H9 (cell line): ENCODE data around the gene MSMB. TPM values are rescaled to one million over a fixed set of nuclear protein-coding genes. Genes with fewer than 3 reads are reported as not detected.
"Not testable (repeated sequence)": the region's sequence is repeated elsewhere in the genome, so short reads cannot be mapped to it uniquely, and the experiment has no call there.

ENCODE experiments used
- DNase-seq: peaks from one replicate; pipeline ENCODE4 v3.0.0-alpha.2; 2017
- H2AFZ ChIP-seq: one replicate; pipeline ENCODE4 v1.6.1; 2013; ENCODE audit warnings: mild to moderate bottlenecking, low read length, control low read depth, moderate library complexity
- H2AK5ac ChIP-seq: 2 replicates; pipeline ENCODE4 v1.6.1; 2013; ENCODE audit warnings: low read length, control low read depth, mixed read lengths; ENCODE audit not compliant: insufficient read length
- H2BK120ac ChIP-seq: one replicate; pipeline ENCODE4 v1.6.1; 2013; ENCODE audit warnings: low read depth, mild to moderate bottlenecking, low read length, control low read depth, inconsistent platforms; ENCODE audit not compliant: poor library complexity, severe bottlenecking
- H2BK12ac ChIP-seq: 2 replicates; pipeline ENCODE4 v1.6.1; 2013; ENCODE audit warnings: low read length, control low read depth, mixed read lengths, low read depth; ENCODE audit not compliant: insufficient read length
- H2BK15ac ChIP-seq: 2 replicates; pipeline ENCODE4 v1.6.1; 2013; ENCODE audit warnings: low read depth, low read length, control low read depth
- H2BK20ac ChIP-seq: one replicate; pipeline ENCODE4 v1.6.1; 2013; ENCODE audit warnings: low read depth, mild to moderate bottlenecking, low read length, control low read depth, inconsistent platforms; ENCODE audit not compliant: poor library complexity, severe bottlenecking
- H2BK5ac ChIP-seq: 2 replicates; pipeline ENCODE4 v1.6.1; 2013; ENCODE audit warnings: low read length, control low read depth, mixed read lengths; ENCODE audit not compliant: insufficient read length
- H3K14ac ChIP-seq: 2 replicates; pipeline ENCODE4 v1.6.1; 2013; ENCODE audit warnings: low read length, control low read depth; ENCODE audit not compliant: insufficient read depth
- H3K18ac ChIP-seq: 2 replicates; pipeline ENCODE4 v1.6.1; 2013; ENCODE audit warnings: low read depth, mild to moderate bottlenecking, mixed read lengths, low read length, control low read depth; ENCODE audit not compliant: insufficient read length
- H3K23ac ChIP-seq: 2 replicates; pipeline ENCODE4 v1.6.1; 2013; ENCODE audit warnings: low read length, control low read depth, mixed read lengths, low read depth; ENCODE audit not compliant: insufficient read length
- H3K23me2 ChIP-seq: 2 replicates; pipeline ENCODE4 v1.6.1; 2013; ENCODE audit warnings: low read depth, mild to moderate bottlenecking, mixed read lengths, low read length, control low read depth; ENCODE audit not compliant: insufficient read length, poor library complexity, severe bottlenecking
- H3K27ac ChIP-seq: 2 replicates; pipeline ENCODE4 v1.5.1; 2013; ENCODE audit warnings: low read length, control low read depth, mixed read lengths, low read depth; ENCODE audit not compliant: insufficient read length
- H3K27me3 ChIP-seq: 2 replicates; pipeline ENCODE4 v1.6.1; 2013; ENCODE audit warnings: low read length, control low read depth, inconsistent platforms; ENCODE audit not compliant: insufficient read depth
- H3K4ac ChIP-seq: 2 replicates; pipeline ENCODE4 v1.6.1; 2013; ENCODE audit warnings: low read depth, mild to moderate bottlenecking, control low read depth, inconsistent platforms, low read length, moderate library complexity
- H3K4me1 ChIP-seq: 2 replicates; pipeline ENCODE4 v1.6.1; 2013; ENCODE audit warnings: low read length, control low read depth, inconsistent platforms; ENCODE audit not compliant: insufficient read depth
- H3K4me2 ChIP-seq: 2 replicates; pipeline ENCODE4 v1.6.1; 2013; ENCODE audit warnings: low read length, control low read depth, mixed read lengths; ENCODE audit not compliant: insufficient read length, insufficient read depth
- H3K56ac ChIP-seq: 2 replicates; pipeline ENCODE4 v1.6.1; 2013; ENCODE audit warnings: low read depth, mild to moderate bottlenecking, mixed read lengths, low read length, control low read depth; ENCODE audit not compliant: insufficient read length
- H3K79me1 ChIP-seq: 2 replicates; pipeline ENCODE4 v1.6.1; 2013; ENCODE audit warnings: low read depth, mild to moderate bottlenecking, moderate library complexity, low read length, control low read depth, inconsistent platforms; ENCODE audit not compliant: insufficient read depth, poor library complexity, severe bottlenecking
- H3K79me2 ChIP-seq: 2 replicates; pipeline ENCODE4 v1.6.1; 2013; ENCODE audit warnings: low read length, control low read depth, inconsistent platforms; ENCODE audit not compliant: insufficient read depth
- H3K9ac ChIP-seq: 2 replicates; pipeline ENCODE4 v1.6.1; 2013; ENCODE audit warnings: low read length, control low read depth, mixed read lengths; ENCODE audit not compliant: insufficient read length; ENCODE audit errors: extremely low read depth
- H3K9me3 ChIP-seq: one replicate; pipeline ENCODE4 v1.6.1; 2013; ENCODE audit warnings: low read depth, low read length, inconsistent platforms; ENCODE audit not compliant: control insufficient read depth
- H3T11ph ChIP-seq: one replicate; pipeline ENCODE4 v1.6.1; 2013; ENCODE audit warnings: mild to moderate bottlenecking, low read length, control low read depth, inconsistent platforms
- H4K20me1 ChIP-seq: one replicate; pipeline ENCODE4 v1.6.1; 2013; ENCODE audit not compliant: control insufficient read depth, insufficient read length, insufficient read depth
- H4K5ac ChIP-seq: 2 replicates; pipeline ENCODE4 v1.6.1; 2013; ENCODE audit warnings: low read depth, mild to moderate bottlenecking, mixed read lengths, low read length, control low read depth; ENCODE audit not compliant: insufficient read length
- H4K8ac ChIP-seq: replicated peaks from 2 replicates; pipeline ENCODE4 v1.6.1; 2013; ENCODE audit warnings: low read length, control low read depth, mixed read lengths, low read depth; ENCODE audit not compliant: insufficient read length
- H4K91ac ChIP-seq: 2 replicates; pipeline ENCODE4 v1.6.1; 2013; ENCODE audit warnings: low read depth, mild to moderate bottlenecking, moderate library complexity, mixed read lengths, low read length, control low read depth; ENCODE audit not compliant: insufficient read length
- H3K27ac Mint-ChIP-seq, 3 experiments: 2 replicates in 2 of 3; 3 replicates in 1 of 3; pipeline ENCODE4 v1.8.0; 2020 to 2021; ENCODE audit warnings: mixed read lengths in 3 of 3, mild to moderate bottlenecking in 1 of 3, moderate library complexity in 1 of 3
- H3K27me3 Mint-ChIP-seq: 2 replicates; pipeline ENCODE4 v1.8.0; 2021; ENCODE audit warnings: low read depth, mild to moderate bottlenecking, moderate library complexity, mixed read lengths
- H3K36me3 Mint-ChIP-seq, 3 experiments: 2 replicates in 2 of 3; 3 replicates in 1 of 3; pipeline ENCODE4 v1.8.0; 2020 to 2021; ENCODE audit warnings: low read depth in 3 of 3, mixed read lengths in 3 of 3; ENCODE audit not compliant: insufficient read depth in 1 of 3
- H3K4me1 Mint-ChIP-seq, 2 experiments: 2 replicates each; pipeline ENCODE4 v1.8.0; 2020; ENCODE audit warnings: mixed read lengths in 2 of 2
- H3K4me3 Mint-ChIP-seq, 2 experiments: 2 replicates in 1 of 2; 3 replicates in 1 of 2; pipeline ENCODE4 v1.8.0; 2020 to 2021; ENCODE audit warnings: mild to moderate bottlenecking in 2 of 2, mixed read lengths in 2 of 2, moderate library complexity in 1 of 2
- H3K9me3 Mint-ChIP-seq, 2 experiments: 2 replicates in 1 of 2; 3 replicates in 1 of 2; pipeline ENCODE4 v1.8.0; 2020; ENCODE audit warnings: mild to moderate bottlenecking in 2 of 2, mixed read lengths in 2 of 2, moderate library complexity in 1 of 2
- WGBS: extraction: QIAGEN DNeasy Blood & Tissue Kit; methylation state at CpG from one replicate; pipeline ENCODE4 v1.1.7; 2013; ENCODE audit warnings: missing lambda C conversion rate, low lambda C conversion rate, mixed read lengths; ENCODE audit not compliant: insufficient read length; ENCODE audit errors: extremely low coverage; 5-methylcytosine and 5-hydroxymethylcytosine counted together
- total RNA-seq: library from RNA; stranded (reverse); gene quantifications from 2 replicates; pipeline ENCODE4 v1.2.1, GENCODE V29; 2021
- TF ChIP-seq, protein P1 (sequence below): fragments of 200-600 bp; sonication (generic); conservative IDR thresholded peaks from 3 replicates; pipeline ENCODE4 v1.8.0; 2021; ENCODE audit warnings: antibody characterized with exemption, mild to moderate bottlenecking

Gene MSMB
- total RNA-seq, 1 experiment from 2014 or later, result not detected

DNA sequence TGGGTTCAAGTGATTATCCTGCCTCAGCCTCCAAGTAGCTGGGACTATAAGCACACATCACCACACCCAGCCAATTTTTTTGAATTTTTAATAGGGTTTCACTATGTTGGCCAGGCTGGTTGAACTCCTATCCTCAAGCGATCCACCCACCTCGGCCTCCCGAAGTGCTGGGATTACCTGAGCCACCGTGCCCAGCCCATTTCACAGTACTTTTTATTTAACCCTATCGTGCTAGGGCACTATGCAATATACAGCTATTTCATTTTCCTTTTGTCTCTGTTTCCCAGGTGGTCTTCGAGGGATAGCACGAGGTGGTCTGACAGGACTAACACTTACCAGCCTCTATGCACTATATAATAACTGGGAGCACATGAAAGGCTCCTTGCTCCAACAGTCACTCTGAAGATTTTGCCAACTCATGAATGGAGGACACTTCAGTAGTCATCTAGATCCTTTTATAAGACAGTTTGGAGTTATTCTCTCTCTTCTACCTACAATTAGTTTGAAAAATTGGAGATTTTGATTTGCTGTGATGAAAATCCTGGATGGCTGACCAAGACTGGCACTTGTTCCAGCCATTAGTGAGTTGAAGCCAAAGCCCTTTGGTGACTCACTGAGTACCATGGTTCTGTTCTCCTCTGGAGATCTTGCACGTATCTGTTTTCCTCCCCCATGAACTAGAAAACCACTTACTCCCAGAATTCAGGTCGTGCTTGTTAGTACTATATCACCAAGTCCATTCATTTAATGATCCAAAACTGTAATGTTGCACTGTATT, 43.0 kb downstream of the MSMB start:
- no peak overlapping the region for H3K4ac ChIP-seq
- no peaks in the 10 kb centered on the region for H3K79me2 ChIP-seq
- H3T11ph ChIP-seq, result no peak overlapping the region
- no peaks in the 10 kb centered on the region for H3K9me3 ChIP-seq
- no peaks in the 10 kb centered on the region for H4K20me1 ChIP-seq
- H4K91ac ChIP-seq, result no peak overlapping the region
- no peak for DNase-seq
- H2BK5ac ChIP-seq, result no peak overlapping the region
- no peaks in the 10 kb centered on the region for H3K27me3 ChIP-seq
- H2BK12ac ChIP-seq, result no peak overlapping the region
- H2BK120ac ChIP-seq, result no peak overlapping the region
- no CpG with 5 or more reads among the region's 9 CpGs for WGBS
- no peak overlapping the region for H2AK5ac ChIP-seq
- no peak overlapping the region for H3K14ac ChIP-seq
- H4K8ac ChIP-seq, result no peak overlapping the region
- no peak overlapping the region for H3K23ac ChIP-seq
- H3K36me3 Mint-ChIP-seq, result peaks cover 33 to 81% (median 51%) of the 10 kb centered on the region in 3 experiments
- H3K4me1 ChIP-seq, result no peaks in the 10 kb centered on the region
- H3K27ac Mint-ChIP-seq, result no peak overlapping the region; a peak in 1 of 7 replicates
- H3K4me2 ChIP-seq, result no peak overlapping the region
- no peak overlapping the region for H4K5ac ChIP-seq
- no peak overlapping the region for H3K9ac ChIP-seq
- no peak overlapping the region for H3K18ac ChIP-seq
- TF ChIP-seq, protein P1, sequence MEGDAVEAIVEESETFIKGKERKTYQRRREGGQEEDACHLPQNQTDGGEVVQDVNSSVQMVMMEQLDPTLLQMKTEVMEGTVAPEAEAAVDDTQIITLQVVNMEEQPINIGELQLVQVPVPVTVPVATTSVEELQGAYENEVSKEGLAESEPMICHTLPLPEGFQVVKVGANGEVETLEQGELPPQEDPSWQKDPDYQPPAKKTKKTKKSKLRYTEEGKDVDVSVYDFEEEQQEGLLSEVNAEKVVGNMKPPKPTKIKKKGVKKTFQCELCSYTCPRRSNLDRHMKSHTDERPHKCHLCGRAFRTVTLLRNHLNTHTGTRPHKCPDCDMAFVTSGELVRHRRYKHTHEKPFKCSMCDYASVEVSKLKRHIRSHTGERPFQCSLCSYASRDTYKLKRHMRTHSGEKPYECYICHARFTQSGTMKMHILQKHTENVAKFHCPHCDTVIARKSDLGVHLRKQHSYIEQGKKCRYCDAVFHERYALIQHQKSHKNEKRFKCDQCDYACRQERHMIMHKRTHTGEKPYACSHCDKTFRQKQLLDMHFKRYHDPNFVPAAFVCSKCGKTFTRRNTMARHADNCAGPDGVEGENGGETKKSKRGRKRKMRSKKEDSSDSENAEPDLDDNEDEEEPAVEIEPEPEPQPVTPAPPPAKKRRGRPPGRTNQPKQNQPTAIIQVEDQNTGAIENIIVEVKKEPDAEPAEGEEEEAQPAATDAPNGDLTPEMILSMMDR, result no peak
- H3K4me1 Mint-ChIP-seq, result peaks cover 14 to 18% of the 10 kb centered on the region in 2 experiments
- no peak overlapping the region for H2BK20ac ChIP-seq
- H3K4me3 Mint-ChIP-seq, result no peak overlapping the region
- H3K27me3 Mint-ChIP-seq, result no peaks in the 10 kb centered on the region
- no peak overlapping the region for H3K56ac ChIP-seq
- no peak overlapping the region for H2BK15ac ChIP-seq
- no peak overlapping the region for H3K27ac ChIP-seq
- no peaks in the 10 kb centered on the region; a peak in 1 of 5 replicates for H3K9me3 Mint-ChIP-seq
- H3K23me2 ChIP-seq, result no peaks in the 10 kb centered on the region
- H3K79me1 ChIP-seq, result no peaks in the 10 kb centered on the region
- no peak overlapping the region for H2AFZ ChIP-seq

GRCh38 chr10:46002189-46002687, 43.8 kb downstream of the MSMB start:
- not testable (repeated sequence) for H3K56ac ChIP-seq, H4K5ac ChIP-seq, H3K9me3 ChIP-seq, H3K79me1 ChIP-seq, H2BK15ac ChIP-seq, H2BK5ac ChIP-seq, H2BK20ac ChIP-seq, H3K27ac Mint-ChIP-seq, H3K27me3 Mint-ChIP-seq, H3K4me1 ChIP-seq, H4K8ac ChIP-seq, H2AFZ ChIP-seq, H3K23me2 ChIP-seq, H2AK5ac ChIP-seq, H3K27me3 ChIP-seq, H4K20me1 ChIP-seq, H4K91ac ChIP-seq, DNase-seq, H3K9me3 Mint-ChIP-seq, H3K4me2 ChIP-seq, H3K18ac ChIP-seq, H2BK120ac ChIP-seq, H2BK12ac ChIP-seq, H3K4ac ChIP-seq, H3K27ac ChIP-seq, H3K23ac ChIP-seq, H3K9ac ChIP-seq, H3K79me2 ChIP-seq, H3T11ph ChIP-seq, H3K14ac ChIP-seq, H3K4me3 Mint-ChIP-seq
- WGBS, result no CpG with 5 or more reads among the region's 7 CpGs
- H3K4me1 Mint-ChIP-seq, result peaks cover 20 to 24% of the 10 kb centered on the region in 2 experiments
- H3K36me3 Mint-ChIP-seq, result peaks cover 33 to 80% (median 53%) of the 10 kb centered on the region in 3 experiments
